ENCODE measurements around the gene SEPTIN7.

The SEPTIN7 gene

DNA sequence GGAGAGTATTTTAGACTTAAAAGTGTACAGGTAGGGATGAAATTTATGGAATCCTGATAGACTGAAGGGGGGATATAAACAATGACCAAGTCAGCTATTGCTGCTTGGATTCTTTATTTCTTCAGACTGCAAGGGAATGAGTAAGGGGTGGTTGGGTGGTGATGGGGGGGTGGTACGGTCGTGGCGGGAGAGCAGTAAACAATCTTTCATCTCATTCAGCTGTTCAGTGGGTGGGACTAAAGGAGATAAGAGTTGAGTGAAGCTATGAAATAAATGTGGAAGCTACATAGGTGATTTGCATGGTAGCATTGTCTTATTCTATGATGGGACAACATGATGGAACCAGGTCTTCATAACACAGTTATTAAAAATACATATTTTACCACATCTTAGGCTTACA, 1.8 kb downstream of the SEPTIN7 start:
- peak overlapping the region; percentile 95 for H3K4me3 ChIP-seq (ENCODE audit: severe bottlenecking)

DNA sequence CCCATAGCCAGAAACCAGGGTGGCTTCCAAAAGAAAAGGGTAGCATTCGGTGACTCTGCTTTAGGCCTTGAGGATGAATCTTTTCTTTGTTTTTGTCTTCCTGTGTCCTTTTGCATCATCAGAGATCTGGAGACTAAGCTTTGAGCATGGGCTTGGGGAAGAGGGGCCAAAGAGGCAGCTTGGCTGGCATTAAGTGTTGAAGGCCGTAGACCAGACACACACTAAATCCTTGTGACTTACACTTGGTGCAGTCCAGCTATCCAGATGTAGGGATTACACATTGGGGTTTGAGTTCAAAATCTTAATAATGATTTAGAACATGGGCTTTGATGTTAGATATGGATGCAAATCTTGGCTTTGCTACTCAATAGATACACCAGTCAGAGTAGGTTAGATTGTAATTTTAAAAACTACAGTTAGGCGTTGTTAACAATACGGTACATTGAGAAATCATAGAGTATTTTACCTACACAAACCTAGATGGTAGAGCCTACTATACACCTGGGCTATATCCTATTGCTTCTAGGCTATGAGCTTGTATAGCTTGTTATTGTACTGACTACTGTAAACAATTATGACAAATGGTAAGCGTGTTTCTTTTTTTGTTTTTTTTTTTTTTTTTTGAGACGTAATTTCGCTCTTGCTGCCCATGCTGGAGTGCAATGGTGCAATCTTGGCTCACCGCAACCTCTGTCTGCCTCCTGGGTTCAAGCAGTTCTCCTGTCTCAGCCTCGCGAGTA, 3.5 kb downstream of the SEPTIN7 start:
- no peak for ATAC-seq (ENCODE audit: low read depth)
- TF ChIP-seq, protein P1, sequence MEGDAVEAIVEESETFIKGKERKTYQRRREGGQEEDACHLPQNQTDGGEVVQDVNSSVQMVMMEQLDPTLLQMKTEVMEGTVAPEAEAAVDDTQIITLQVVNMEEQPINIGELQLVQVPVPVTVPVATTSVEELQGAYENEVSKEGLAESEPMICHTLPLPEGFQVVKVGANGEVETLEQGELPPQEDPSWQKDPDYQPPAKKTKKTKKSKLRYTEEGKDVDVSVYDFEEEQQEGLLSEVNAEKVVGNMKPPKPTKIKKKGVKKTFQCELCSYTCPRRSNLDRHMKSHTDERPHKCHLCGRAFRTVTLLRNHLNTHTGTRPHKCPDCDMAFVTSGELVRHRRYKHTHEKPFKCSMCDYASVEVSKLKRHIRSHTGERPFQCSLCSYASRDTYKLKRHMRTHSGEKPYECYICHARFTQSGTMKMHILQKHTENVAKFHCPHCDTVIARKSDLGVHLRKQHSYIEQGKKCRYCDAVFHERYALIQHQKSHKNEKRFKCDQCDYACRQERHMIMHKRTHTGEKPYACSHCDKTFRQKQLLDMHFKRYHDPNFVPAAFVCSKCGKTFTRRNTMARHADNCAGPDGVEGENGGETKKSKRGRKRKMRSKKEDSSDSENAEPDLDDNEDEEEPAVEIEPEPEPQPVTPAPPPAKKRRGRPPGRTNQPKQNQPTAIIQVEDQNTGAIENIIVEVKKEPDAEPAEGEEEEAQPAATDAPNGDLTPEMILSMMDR (IDR thresholded peaks at IDR 0.05; ENCODE audit: poor library complexity, severe bottlenecking), result no peak
- H3K36me3 ChIP-seq (ENCODE audit: low read depth), result peaks cover 3% of the 10 kb centered on the region

More for the DNA sequence above, 1.8 kb downstream of the SEPTIN7 start:
- Histone ChIP-seq H3K4me1 (ENCODE audit: insufficient read depth, poor library complexity, severe bottlenecking) (peaks cover 17% of the 10 kb centered on the region), H3K27ac (ENCODE audit: poor library complexity, severe bottlenecking) (peak overlapping the region; percentile 91), H3K9me3 (ENCODE audit: severe bottlenecking) (no peaks in the 10 kb centered on the region), H3K27me3 (ENCODE audit: insufficient read depth, poor library complexity, severe bottlenecking) (no peaks in the 10 kb centered on the region), H3K36me3 (ENCODE audit: low read depth) (peaks cover 3% of the 10 kb centered on the region)
- no peak for ATAC-seq (ENCODE audit: low read depth)
- DNase-seq (ENCODE audit: low spot score), result no peak
- TF ChIP-seq, protein P1 (IDR thresholded peaks at IDR 0.05; ENCODE audit: poor library complexity, severe bottlenecking), result no peak

DNA sequence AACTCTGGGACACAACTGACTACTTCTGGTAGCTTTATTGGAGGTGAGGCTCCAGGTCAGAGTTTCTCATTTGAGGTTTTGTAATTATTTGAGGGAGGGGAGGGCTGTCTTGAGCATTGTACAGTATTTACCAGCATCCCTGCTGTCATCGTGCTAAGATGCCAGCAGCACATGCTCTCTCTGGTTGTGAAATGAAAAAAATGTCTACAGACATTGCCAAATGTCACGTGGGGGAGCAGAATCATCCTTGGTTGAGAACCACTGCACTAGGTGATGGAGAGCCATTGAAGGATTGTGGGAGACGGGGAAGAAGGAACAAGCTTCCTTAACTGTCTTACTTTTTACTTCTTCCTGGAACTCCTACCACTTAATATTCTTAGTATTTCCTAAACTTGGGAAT, 5.0 kb downstream of the SEPTIN7 start:
- Histone ChIP-seq H3K4me1 (ENCODE audit: insufficient read depth, poor library complexity, severe bottlenecking) (peaks cover 24% of the 10 kb centered on the region), H3K4me3 (ENCODE audit: severe bottlenecking) (no peak overlapping the region), H3K27ac (ENCODE audit: poor library complexity, severe bottlenecking) (no peak overlapping the region), H3K36me3 (ENCODE audit: low read depth) (peaks cover 3% of the 10 kb centered on the region), H3K9me3 (ENCODE audit: severe bottlenecking) (no peaks in the 10 kb centered on the region), H3K27me3 (ENCODE audit: insufficient read depth, poor library complexity, severe bottlenecking) (no peaks in the 10 kb centered on the region)
- no peak for ATAC-seq (ENCODE audit: low read depth)
- DNase-seq (ENCODE audit: low spot score), result no peak
- TF ChIP-seq, protein P1 (IDR thresholded peaks at IDR 0.05; ENCODE audit: poor library complexity, severe bottlenecking), result no peak

More for the DNA sequence above, 3.5 kb downstream of the SEPTIN7 start:
- Histone ChIP-seq H3K27ac (ENCODE audit: poor library complexity, severe bottlenecking) (no peak overlapping the region), H3K4me1 (ENCODE audit: insufficient read depth, poor library complexity, severe bottlenecking) (peaks cover 24% of the 10 kb centered on the region), H3K4me3 (ENCODE audit: severe bottlenecking) (no peak overlapping the region), H3K9me3 (ENCODE audit: severe bottlenecking) (no peaks in the 10 kb centered on the region), H3K27me3 (ENCODE audit: insufficient read depth, poor library complexity, severe bottlenecking) (no peaks in the 10 kb centered on the region)
- no peak for DNase-seq (ENCODE audit: low spot score)

DNA sequence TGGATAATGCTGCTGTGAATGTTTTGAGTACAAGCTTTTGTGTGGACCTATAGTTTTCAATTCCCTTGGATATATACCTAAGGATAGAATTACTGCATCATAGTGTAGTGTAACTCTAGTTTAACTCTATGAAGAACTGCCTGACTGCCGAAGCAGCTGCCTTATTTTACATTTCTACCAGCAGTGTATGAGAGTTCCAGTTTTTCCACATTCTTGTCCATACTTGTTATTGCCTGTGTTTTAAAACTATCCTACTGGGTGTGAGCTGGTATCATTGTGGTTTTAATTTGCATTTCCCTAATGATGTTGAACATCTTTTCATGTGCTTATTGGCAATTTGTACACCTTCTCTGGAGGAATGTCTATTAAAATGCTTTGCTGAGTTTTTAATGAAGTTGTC, 15.7 kb downstream of the SEPTIN7 start:
- Histone ChIP-seq H3K27me3 (ENCODE audit: insufficient read depth, poor library complexity, severe bottlenecking) (no peaks in the 10 kb centered on the region), H3K4me3 (ENCODE audit: severe bottlenecking) (no peak overlapping the region), H3K4me1 (ENCODE audit: insufficient read depth, poor library complexity, severe bottlenecking) (peaks cover 5% of the 10 kb centered on the region), H3K36me3 (ENCODE audit: low read depth) (peaks cover 9% of the 10 kb centered on the region; the same call in 1 of the 2 replicates), H3K27ac (ENCODE audit: poor library complexity, severe bottlenecking) (no peak overlapping the region), H3K9me3 (ENCODE audit: severe bottlenecking) (no peaks in the 10 kb centered on the region)
- no peak for DNase-seq (ENCODE audit: low spot score)
- TF ChIP-seq, protein P1 (IDR thresholded peaks at IDR 0.05; ENCODE audit: poor library complexity, severe bottlenecking), result no peak
- peak; percentile 40; the same call in 1 of the 3 replicates for ATAC-seq (ENCODE audit: low read depth)

DNA sequence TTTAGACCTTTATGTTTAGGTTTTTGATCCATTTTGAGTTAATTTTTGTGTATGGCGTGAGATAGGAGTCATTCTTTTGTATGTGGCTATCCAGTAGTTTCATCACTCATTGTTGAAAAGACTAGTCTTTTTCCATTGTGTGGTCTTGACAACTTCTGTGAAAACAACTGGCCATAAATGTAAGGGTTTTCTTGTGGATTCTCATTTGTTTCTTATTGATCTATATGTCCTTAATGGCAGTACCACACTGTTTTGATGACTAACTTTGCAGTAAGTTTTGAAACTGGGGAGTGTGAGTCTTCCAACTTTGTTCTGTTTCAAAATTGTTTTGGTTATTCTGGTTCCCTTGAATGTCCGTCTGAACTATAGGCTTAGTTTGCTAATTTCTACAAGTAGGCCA, 16.3 kb downstream of the SEPTIN7 start:
- H3K4me3 ChIP-seq (ENCODE audit: severe bottlenecking), result no peak overlapping the region
- peaks cover 9% of the 10 kb centered on the region; the same call in 1 of the 2 replicates for H3K36me3 ChIP-seq (ENCODE audit: low read depth)
- H3K27ac ChIP-seq (ENCODE audit: poor library complexity, severe bottlenecking), result no peak overlapping the region
- H3K9me3 ChIP-seq (ENCODE audit: severe bottlenecking), result no peaks in the 10 kb centered on the region
- DNase-seq (ENCODE audit: low spot score), result no peak
- no peak for ATAC-seq (ENCODE audit: low read depth)
- no peaks in the 10 kb centered on the region for H3K27me3 ChIP-seq (ENCODE audit: insufficient read depth, poor library complexity, severe bottlenecking)
- peaks cover 5% of the 10 kb centered on the region for H3K4me1 ChIP-seq (ENCODE audit: insufficient read depth, poor library complexity, severe bottlenecking)
- TF ChIP-seq, protein P1 (IDR thresholded peaks at IDR 0.05; ENCODE audit: poor library complexity, severe bottlenecking), result no peak
